Stimulated activated CD4-positive, alpha-beta T cell treated with anti-CD3 and anti-CD28 coated beads, Interleukin-1b, Interleukin-23, amount 100 ng/mL, for 48 hours (primary cell): ENCODE results near the gene CR1.
"Not testable (repeated sequence)": the region's sequence is repeated elsewhere in the genome, so short reads cannot be mapped to it uniquely, and the experiment has no call there.

ENCODE experiments used
- DNase-seq: peaks from one replicate; pipeline ENCODE4 v3.0.0-alpha.2; 2020

Gene CR1

GRCh38 chr1:207594095-207594494, 98.1 kb downstream of the CR1 start:
- DNase-seq: not testable (repeated sequence)

- DNase-seq: no peak
These were observed 107.8 kb downstream of the CR1 start for GRCh38 chr1:207603777-207604176.

GRCh38 chr1:207605444-207606361, 109.7 kb downstream of the CR1 start:
- no peak for DNase-seq

GRCh38 chr1:207606362-207606755, 110.4 kb downstream of the CR1 start:
- no peak for DNase-seq

GRCh38 chr1:207612762-207613161, 116.8 kb downstream of the CR1 start:
- no peak for DNase-seq

- DNase-seq: no peak
These were observed 124.0 kb downstream of the CR1 start for GRCh38 chr1:207619871-207620542.

GRCh38 chr1:207620543-207620893, 124.6 kb downstream of the CR1 start:
- no peak for DNase-seq

GRCh38 chr1:207625504-207626071, 129.6 kb downstream of the CR1 start:
- not testable (repeated sequence) for DNase-seq

GRCh38 chr1:207626972-207627337, 131.0 kb downstream of the CR1 start:
- no peak for DNase-seq

- no peak for DNase-seq
These were observed 131.5 kb downstream of the CR1 start for GRCh38 chr1:207627496-207627895.

GRCh38 chr1:207628776-207629175, 132.8 kb downstream of the CR1 start:
- no peak for DNase-seq

- no peak for DNase-seq
These were observed 135.2 kb downstream of the CR1 start for GRCh38 chr1:207631137-207631536.

- no peak for DNase-seq
These were observed 137.3 kb downstream of the CR1 start for GRCh38 chr1:207633226-207633625.

GRCh38 chr1:207633699-207634289, 137.8 kb downstream of the CR1 start:
- DNase-seq: not testable (repeated sequence)

GRCh38 chr1:207634293-207634692, 138.3 kb downstream of the CR1 start:
- not testable (repeated sequence) for DNase-seq

- DNase-seq: not testable (repeated sequence)
These were observed 139.7 kb downstream of the CR1 start for GRCh38 chr1:207635569-207636186.

- DNase-seq: not testable (repeated sequence)
These were observed 142.7 kb downstream of the CR1 start for GRCh38 chr1:207638487-207639145.

GRCh38 chr1:207639362-207639761, 143.4 kb downstream of the CR1 start:
- not testable (repeated sequence) for DNase-seq

GRCh38 chr1:207644166-207644851, 148.4 kb downstream of the CR1 start:
- DNase-seq: no peak

- DNase-seq: peak; percentile 75
These were observed 149.1 kb downstream of the CR1 start, which contains the start of gene CR1L for GRCh38 chr1:207644852-207645634. CR1L (plus strand) TSS chr1:207645133; CDS start chr1:207645234, 101 bp downstream.

GRCh38 chr1:207645635-207646081, 149.7 kb downstream of the CR1 start:
- DNase-seq: no peak
